ENCODE measurements around the gene GOLGA6L9.
"Not testable (repeated sequence)": the region's sequence is repeated elsewhere in the genome, so short reads cannot be mapped to it uniquely, and the experiment has no call there.

GRCh38 chr15:82390152-82390551 is 39.5 kb upstream of the GOLGA6L9 start:
- TF ChIP-seq CTCF, POLR2A (IDR thresholded peaks at IDR 0.05): not testable (repeated sequence)
